ENCODE results near the gene IL1A. TPM values are rescaled to one million over a fixed set of nuclear protein-coding genes. Genes with fewer than 3 reads are reported as not detected.

IL1A gene
- total RNA-seq, 1 experiment from 2014 or later: 0.42 TPM

GRCh38 chr2:112820343-112820742, 36.0 kb upstream of the IL1A start:
- no peaks in the 10 kb centered on the region for H3K9me3 Mint-ChIP-seq
- POLR2A ChIA-PET: no interaction called here
- CTCF ChIA-PET: interaction anchor here (1.6 kb wide), 1 partner anchor 139 kb away, joined by 4 read pairs; no protein-coding TSS in a partner anchor
- peaks cover 38% of the 10 kb centered on the region for H3K4me1 Mint-ChIP-seq
- DNase-seq (ENCODE audit: low spot score) (no peak), ATAC-seq (no peak)
- no peaks in the 10 kb centered on the region; the same call in 1 of the 2 replicates for H3K27me3 Mint-ChIP-seq (ENCODE audit: low read depth)
- H3K4me3 Mint-ChIP-seq: no peak overlapping the region
- TF ChIP-seq USF2 (CRISPR knock-in tag; IDR thresholded peaks at IDR 0.05) (no peak), NFYB (CRISPR knock-in tag; conservative IDR thresholded peaks at IDR 0.05; ENCODE audit: low read depth) (no peak), ZNF121 (CRISPR knock-in tag; IDR thresholded peaks at IDR 0.05) (no peak), ZNF532 (CRISPR knock-in tag; IDR thresholded peaks at IDR 0.05; ENCODE audit: borderline replicate concordance) (no peak), SMAD4 (CRISPR knock-in tag; IDR thresholded peaks at IDR 0.05) (no peak), AR (CRISPR knock-in tag; IDR thresholded peaks at IDR 0.05) (no peak), USF1 (CRISPR knock-in tag; IDR thresholded peaks at IDR 0.05) (no peak), JAZF1 (CRISPR knock-in tag; IDR thresholded peaks at IDR 0.05) (no peak), SP1 (CRISPR knock-in tag; conservative IDR thresholded peaks at IDR 0.05) (no peak), GTF2I (CRISPR knock-in tag; conservative IDR thresholded peaks at IDR 0.05) (no peak), TEAD1 (CRISPR knock-in tag; IDR thresholded peaks at IDR 0.05) (no peak), ZNF138 (CRISPR knock-in tag; conservative IDR thresholded peaks at IDR 0.05) (no peak), NR3C1 (CRISPR knock-in tag; conservative IDR thresholded peaks at IDR 0.05; ENCODE audit: low read depth) (no peak)
- H3K36me3 Mint-ChIP-seq: no peaks in the 10 kb centered on the region
- H3K27ac Mint-ChIP-seq: no peak overlapping the region

GRCh38 chr2:112819081-112819480, 34.8 kb upstream of the IL1A start:
- Mint-ChIP-seq H3K4me3 (no peak overlapping the region), H3K4me1 (peaks cover 44% of the 10 kb centered on the region), H3K36me3 (no peaks in the 10 kb centered on the region), H3K9me3 (no peaks in the 10 kb centered on the region), H3K27ac (no peak overlapping the region), H3K27me3 (ENCODE audit: low read depth) (no peaks in the 10 kb centered on the region)
- ChIA-PET CTCF (interaction anchor here (0.8 kb wide), 1 partner anchor 140 kb away, joined by 3 read pairs; no protein-coding TSS in a partner anchor), POLR2A (interaction anchor here (0.7 kb wide), 1 partner anchor 17 kb away, joined by 4 read pairs; no protein-coding TSS in a partner anchor)
- ATAC-seq: no peak
- no peak for DNase-seq (ENCODE audit: low spot score)
- TF ChIP-seq FOXK1 (CRISPR knock-in tag; IDR thresholded peaks at IDR 0.05): no peak

Data from WTC11 (cell line).